ENCODE measurements around the gene MAEA.
"Not testable (repeated sequence)": the region's sequence is repeated elsewhere in the genome, so short reads cannot be mapped to it uniquely, and the experiment has no call there.

MAEA gene

GRCh38 chr4:1277667-1278665 is 11.7 kb upstream of the MAEA start:
- DNase-seq, result no peak

GRCh38 chr4:1279253-1279652 is 10.4 kb upstream of the MAEA start:
- no peak for DNase-seq

GRCh38 chr4:1283711-1284110 is 6.0 kb upstream of the MAEA start:
- DNase-seq, result no peak

GRCh38 chr4:1285151-1285789 is 4.4 kb upstream of the MAEA start:
- no peak for DNase-seq

GRCh38 chr4:1285790-1286553 is 3.7 kb upstream of the MAEA start:
- DNase-seq, result no peak

GRCh38 chr4:1288786-1289185 is 905 bp upstream of the MAEA start:
- no peak for DNase-seq

- no peak for DNase-seq
Observed at GRCh38 chr4:1290165-1290977, 680 bp downstream of the MAEA start.

GRCh38 chr4:1291091-1291490 is 1.4 kb downstream of the MAEA start:
- DNase-seq, result no peak

GRCh38 chr4:1291996-1292702 is 2.5 kb downstream of the MAEA start:
- DNase-seq, result no peak

GRCh38 chr4:1292703-1293011 is 3.0 kb downstream of the MAEA start:
- not testable (repeated sequence) for DNase-seq

- DNase-seq, result no peak
Observed at GRCh38 chr4:1293531-1293941, 3.8 kb downstream of the MAEA start.

GRCh38 chr4:1293991-1294390 is 4.3 kb downstream of the MAEA start:
- no peak for DNase-seq

GRCh38 chr4:1294424-1294823 is 4.7 kb downstream of the MAEA start:
- no peak for DNase-seq

- DNase-seq, result no peak
Observed at GRCh38 chr4:1294891-1295290, 5.2 kb downstream of the MAEA start.

GRCh38 chr4:1295405-1296055 is 5.8 kb downstream of the MAEA start:
- no peak for DNase-seq

GRCh38 chr4:1296324-1297022 is 6.8 kb downstream of the MAEA start:
- DNase-seq, result no peak

GRCh38 chr4:1297023-1297395 is 7.3 kb downstream of the MAEA start:
- no peak for DNase-seq

GRCh38 chr4:1297456-1298325 is 8.0 kb downstream of the MAEA start:
- DNase-seq, result no peak

- DNase-seq, result no peak
Observed at GRCh38 chr4:1298461-1298860, 8.8 kb downstream of the MAEA start.
